ENCODE data around the gene VWA5B2.

VWA5B2 gene

DNA sequence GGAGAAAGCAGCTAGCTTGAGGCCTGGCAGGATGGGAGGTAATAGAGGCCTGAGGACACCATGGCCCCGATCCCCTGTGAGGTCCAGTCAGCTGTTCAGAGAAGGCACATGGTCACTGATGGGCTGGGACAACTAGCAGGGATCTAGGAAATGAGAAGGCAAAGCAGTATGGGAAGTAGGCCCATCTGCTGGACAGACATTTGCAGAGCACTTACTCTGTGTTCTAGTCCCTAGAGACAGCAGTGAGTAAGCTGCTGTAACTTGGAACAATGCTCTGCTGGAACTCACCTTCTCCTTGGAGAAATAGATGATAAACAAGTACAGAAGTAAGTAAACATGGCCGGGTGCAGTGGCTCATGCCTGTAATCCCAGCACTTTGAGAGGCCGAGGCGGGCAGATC lies 53.6 kb downstream of the VWA5B2 start:
- Histone ChIP-seq H3K4me3 (ENCODE audit: low read depth, low read length) (no peak overlapping the region), H3K27ac (no peak overlapping the region), H3K27me3 (replicated peaks) (no peaks in the 10 kb centered on the region), H3K36me3 (replicated peaks) (no peaks in the 10 kb centered on the region)
- no peak for DNase-seq
- TF ChIP-seq, protein P1, sequence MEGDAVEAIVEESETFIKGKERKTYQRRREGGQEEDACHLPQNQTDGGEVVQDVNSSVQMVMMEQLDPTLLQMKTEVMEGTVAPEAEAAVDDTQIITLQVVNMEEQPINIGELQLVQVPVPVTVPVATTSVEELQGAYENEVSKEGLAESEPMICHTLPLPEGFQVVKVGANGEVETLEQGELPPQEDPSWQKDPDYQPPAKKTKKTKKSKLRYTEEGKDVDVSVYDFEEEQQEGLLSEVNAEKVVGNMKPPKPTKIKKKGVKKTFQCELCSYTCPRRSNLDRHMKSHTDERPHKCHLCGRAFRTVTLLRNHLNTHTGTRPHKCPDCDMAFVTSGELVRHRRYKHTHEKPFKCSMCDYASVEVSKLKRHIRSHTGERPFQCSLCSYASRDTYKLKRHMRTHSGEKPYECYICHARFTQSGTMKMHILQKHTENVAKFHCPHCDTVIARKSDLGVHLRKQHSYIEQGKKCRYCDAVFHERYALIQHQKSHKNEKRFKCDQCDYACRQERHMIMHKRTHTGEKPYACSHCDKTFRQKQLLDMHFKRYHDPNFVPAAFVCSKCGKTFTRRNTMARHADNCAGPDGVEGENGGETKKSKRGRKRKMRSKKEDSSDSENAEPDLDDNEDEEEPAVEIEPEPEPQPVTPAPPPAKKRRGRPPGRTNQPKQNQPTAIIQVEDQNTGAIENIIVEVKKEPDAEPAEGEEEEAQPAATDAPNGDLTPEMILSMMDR (IDR thresholded peaks at IDR 0.05; ENCODE audit: low read depth, low read length, missing control alignments), result no peak
- in situ Hi-C loops (cut with HindIII; ENCODE audit: low pct_ligation_motif_present, low sequenced_read_pairs), result no loop called here

DNA sequence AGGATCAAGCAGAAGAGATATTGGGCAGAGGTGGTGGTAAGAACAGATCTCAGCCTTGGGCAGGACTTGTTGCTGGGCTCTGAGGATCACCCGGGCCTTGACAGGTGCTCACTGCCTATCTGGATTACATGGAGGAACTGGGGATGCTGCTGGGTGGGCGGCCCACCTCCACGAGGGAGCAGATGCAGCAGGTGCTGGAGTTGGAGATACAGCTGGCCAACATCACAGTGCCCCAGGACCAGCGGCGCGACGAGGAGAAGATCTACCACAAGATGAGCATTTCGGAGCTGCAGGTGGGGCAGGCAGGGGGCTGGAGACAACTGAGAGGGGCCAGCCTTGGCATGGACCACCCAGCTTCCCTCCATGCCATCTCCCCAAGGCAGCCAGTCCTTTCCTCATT lies 54.3 kb downstream of the VWA5B2 start:
- in situ Hi-C loops (cut with HindIII; ENCODE audit: low pct_ligation_motif_present, low sequenced_read_pairs), result no loop called here
- TF ChIP-seq, protein P1 (IDR thresholded peaks at IDR 0.05; ENCODE audit: low read depth, low read length, missing control alignments), result no peak
- H3K27me3 ChIP-seq (replicated peaks), result no peaks in the 10 kb centered on the region
- no peak overlapping the region for H3K27ac ChIP-seq
- no peaks in the 10 kb centered on the region for H3K36me3 ChIP-seq (replicated peaks)
- no peak for DNase-seq
- no peak overlapping the region for H3K4me3 ChIP-seq (ENCODE audit: low read depth, low read length)

DNA sequence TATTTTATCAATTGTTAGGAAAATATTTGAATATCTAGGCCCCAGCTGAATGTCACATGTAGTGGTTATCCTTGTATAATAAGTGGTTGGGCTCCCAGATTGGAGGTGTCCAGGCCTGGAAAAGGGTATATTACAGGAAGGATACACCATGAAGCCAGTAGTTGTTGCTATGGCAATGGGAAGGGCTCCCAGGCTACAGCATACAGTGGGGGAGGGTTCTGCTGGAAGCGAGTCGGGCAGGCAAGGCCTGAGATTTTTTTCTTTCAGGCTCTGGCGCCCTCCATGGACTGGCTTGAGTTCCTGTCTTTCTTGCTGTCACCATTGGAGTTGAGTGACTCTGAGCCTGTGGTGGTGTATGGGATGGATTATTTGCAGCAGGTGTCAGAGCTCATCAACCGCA lies 55.3 kb downstream of the VWA5B2 start:
- no peak overlapping the region for H3K27ac ChIP-seq
- TF ChIP-seq, protein P1 (IDR thresholded peaks at IDR 0.05; ENCODE audit: low read depth, low read length, missing control alignments), result peak; percentile 69
- no peaks in the 10 kb centered on the region for H3K27me3 ChIP-seq (replicated peaks)
- H3K36me3 ChIP-seq (replicated peaks), result no peaks in the 10 kb centered on the region
- peak; percentile 84 for DNase-seq
- H3K4me3 ChIP-seq (ENCODE audit: low read depth, low read length), result no peak overlapping the region
- in situ Hi-C loops (cut with HindIII; ENCODE audit: low pct_ligation_motif_present, low sequenced_read_pairs), result no loop called here

DNA sequence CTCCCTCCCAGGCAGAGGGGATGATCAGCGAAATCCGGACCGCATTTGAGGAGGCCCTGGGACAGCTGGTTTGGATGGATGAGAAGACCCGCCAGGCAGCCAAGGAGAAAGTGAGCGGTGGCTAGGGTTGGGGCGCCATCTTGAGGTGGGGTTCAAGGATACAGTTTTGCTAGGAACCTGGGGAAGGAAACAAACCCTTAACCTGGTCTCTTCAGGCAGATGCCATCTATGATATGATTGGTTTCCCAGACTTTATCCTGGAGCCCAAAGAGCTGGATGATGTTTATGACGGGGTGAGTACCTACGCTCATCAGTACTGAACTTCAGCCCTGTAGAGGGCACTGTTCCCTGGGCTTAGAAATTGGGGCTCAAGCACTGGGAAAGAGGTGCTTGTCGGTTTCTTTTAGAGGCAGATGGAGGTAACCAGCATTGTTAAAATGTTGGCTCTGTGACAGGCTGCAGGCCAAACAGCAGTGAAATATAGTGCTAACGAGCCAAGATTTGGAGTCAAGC lies 60.1 kb downstream of the VWA5B2 start:
- H3K27me3 ChIP-seq (replicated peaks), result no peaks in the 10 kb centered on the region
- H3K4me3 ChIP-seq (ENCODE audit: low read depth, low read length), result no peak overlapping the region
- DNase-seq, result peak; percentile 29
- TF ChIP-seq, protein P1 (IDR thresholded peaks at IDR 0.05; ENCODE audit: low read depth, low read length, missing control alignments), result peak; percentile 76
- in situ Hi-C loops (cut with HindIII; ENCODE audit: low pct_ligation_motif_present, low sequenced_read_pairs), result no loop called here
- H3K27ac ChIP-seq, result no peak overlapping the region
- no peaks in the 10 kb centered on the region for H3K36me3 ChIP-seq (replicated peaks)

DNA sequence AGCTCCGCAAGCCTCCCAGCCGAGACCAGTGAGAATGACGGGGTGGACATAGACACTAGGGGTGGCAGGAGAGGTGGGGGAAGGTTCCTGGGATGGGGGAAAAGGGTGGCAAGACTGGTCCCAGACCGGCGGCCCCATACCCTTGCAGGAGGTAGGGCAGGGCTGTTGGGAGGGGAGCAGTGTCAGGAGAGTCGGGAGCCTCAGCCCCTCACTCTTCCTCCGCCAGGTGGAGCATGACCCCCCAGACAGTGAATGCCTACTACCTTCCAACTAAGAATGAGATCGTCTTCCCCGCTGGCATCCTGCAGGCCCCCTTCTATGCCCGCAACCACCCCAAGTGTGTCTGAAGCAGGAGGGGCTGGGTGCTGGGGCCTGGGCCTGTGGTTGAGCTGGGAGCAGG lies 60.9 kb downstream of the VWA5B2 start:
- H3K27ac ChIP-seq, result no peak overlapping the region
- TF ChIP-seq, protein P1 (IDR thresholded peaks at IDR 0.05; ENCODE audit: low read depth, low read length, missing control alignments), result no peak

DNA sequence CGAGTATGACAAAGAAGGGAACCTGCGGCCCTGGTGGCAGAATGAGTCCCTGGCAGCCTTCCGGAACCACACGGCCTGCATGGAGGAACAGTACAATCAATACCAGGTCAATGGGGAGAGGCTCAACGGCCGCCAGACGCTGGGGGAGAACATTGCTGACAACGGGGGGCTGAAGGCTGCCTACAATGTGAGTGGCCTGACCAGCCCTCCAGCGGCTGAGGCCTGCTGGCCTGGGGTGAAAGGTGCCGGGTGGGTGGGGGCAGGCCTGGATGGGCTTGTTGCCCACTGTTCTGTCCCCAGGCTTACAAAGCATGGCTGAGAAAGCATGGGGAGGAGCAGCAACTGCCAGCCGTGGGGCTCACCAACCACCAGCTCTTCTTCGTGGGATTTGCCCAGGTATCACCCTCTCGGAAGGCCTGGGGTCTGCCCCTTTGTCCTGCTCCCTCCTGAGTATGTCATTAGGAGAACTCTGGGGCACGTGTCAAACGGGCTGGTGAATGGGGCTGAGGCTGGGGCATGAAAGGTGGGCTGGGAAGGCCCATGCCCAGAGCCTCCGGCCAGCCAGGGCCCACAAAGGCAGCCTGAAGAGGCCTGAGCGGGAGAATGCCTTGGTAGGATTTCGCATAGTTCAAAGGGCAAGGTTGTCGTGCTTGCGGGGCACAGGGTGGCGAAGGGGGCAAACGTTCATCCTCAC lies 61.8 kb downstream of the VWA5B2 start:
- TF ChIP-seq, protein P1 (IDR thresholded peaks at IDR 0.05; ENCODE audit: low read depth, low read length, missing control alignments), result no peak
- Histone ChIP-seq H3K36me3 (replicated peaks) (no peaks in the 10 kb centered on the region), H3K4me3 (ENCODE audit: low read depth, low read length) (no peak overlapping the region), H3K27me3 (replicated peaks) (no peaks in the 10 kb centered on the region), H3K27ac (no peak overlapping the region)
- in situ Hi-C loops (cut with HindIII; ENCODE audit: low pct_ligation_motif_present, low sequenced_read_pairs), result no loop called here
- no peak for DNase-seq

More for the DNA sequence above, 60.9 kb downstream of the VWA5B2 start:
- Histone ChIP-seq H3K4me3 (ENCODE audit: low read depth, low read length) (no peak overlapping the region), H3K36me3 (replicated peaks) (no peaks in the 10 kb centered on the region), H3K27me3 (replicated peaks) (no peaks in the 10 kb centered on the region)
- in situ Hi-C loops (cut with HindIII; ENCODE audit: low pct_ligation_motif_present, low sequenced_read_pairs), result no loop called here
- DNase-seq, result no peak
